GM23338 (cell line): ENCODE results near the gene RAC3. TPM values are rescaled to one million over a fixed set of nuclear protein-coding genes. Genes with fewer than 3 reads are reported as not detected.

Experiments used
- ATAC-seq: fragments of 200-7000 bp; cut with Tn5 transposase; 3 replicates; pipeline ENCODE4 v1.9.1; 2020
- DNase-seq: peaks from one replicate; pipeline ENCODE4 v3.0.0-alpha.2; 2015; ENCODE audit warnings: low spot score
- H2AFZ ChIP-seq: fragments of 200-600 bp; sonication (generic); 2 replicates; pipeline ENCODE4 v1.8.0; 2016; ENCODE audit warnings: antibody characterized with exemption, mild to moderate bottlenecking, moderate library complexity
- H3F3A ChIP-seq: fragments of 200-600 bp; sonication (generic); replicated peaks from 2 replicates; pipeline ENCODE4 v1.8.0; 2017; ENCODE audit warnings: antibody characterized with exemption, mixed run types, low read depth
- H3K27ac ChIP-seq: fragments of 200-600 bp; sonication (generic); 2 replicates; pipeline ENCODE4 v1.6.1; 2016; ENCODE audit warnings: low read depth
- H3K27me3 ChIP-seq: fragments of 200-600 bp; sonication (generic); 2 replicates; pipeline ENCODE4 v1.8.0; 2016; ENCODE audit warnings: mild to moderate bottlenecking, mixed run types, moderate library complexity; ENCODE audit not compliant: insufficient read depth
- H3K36me3 ChIP-seq: fragments of 200-600 bp; sonication (generic); 2 replicates; pipeline ENCODE4 v1.8.0; 2016; ENCODE audit warnings: mild to moderate bottlenecking; ENCODE audit not compliant: insufficient read depth
- H3K4me1 ChIP-seq: fragments of 200-600 bp; sonication (generic); 2 replicates; pipeline ENCODE4 v1.8.0; 2016; ENCODE audit warnings: mild to moderate bottlenecking, moderate library complexity; ENCODE audit not compliant: insufficient read depth
- H3K4me2 ChIP-seq: fragments of 200-600 bp; sonication (generic); 2 replicates; pipeline ENCODE4 v1.7.1; 2017; ENCODE audit warnings: mixed run types
- H3K4me3 ChIP-seq: fragments of 200-600 bp; sonication (generic); 2 replicates; pipeline ENCODE4 v1.6.1; 2016; ENCODE audit warnings: mixed run types
- H3K79me2 ChIP-seq: fragments of 200-600 bp; sonication (generic); replicated peaks from 2 replicates; pipeline ENCODE4 v1.8.0; 2017; ENCODE audit warnings: mild to moderate bottlenecking; ENCODE audit not compliant: insufficient read depth
- H3K9me2 ChIP-seq: fragments of 200-600 bp; sonication (generic); 2 replicates; pipeline ENCODE4 v1.8.0; 2017; ENCODE audit not compliant: insufficient read depth
- H4K20me1 ChIP-seq: fragments of 200-600 bp; sonication (generic); replicated peaks from 2 replicates; pipeline ENCODE4 v1.8.0; 2017; ENCODE audit warnings: mild to moderate bottlenecking; ENCODE audit not compliant: insufficient read depth
- H3K27ac Mint-ChIP-seq: 2 replicates; pipeline ENCODE4 v1.8.0; 2020; ENCODE audit warnings: inconsistent platforms, mild to moderate bottlenecking, moderate library complexity, mixed read lengths
- H3K27me3 Mint-ChIP-seq: 3 replicates; pipeline ENCODE4 v1.8.0; 2022; ENCODE audit warnings: low read depth, mild to moderate bottlenecking, moderate library complexity, mixed read lengths, inconsistent platforms; ENCODE audit not compliant: insufficient read depth, poor library complexity
- H3K36me3 Mint-ChIP-seq: 3 replicates; pipeline ENCODE4 v1.8.0; 2021; ENCODE audit warnings: low read depth, mild to moderate bottlenecking, inconsistent platforms, moderate library complexity, mixed read lengths
- H3K4me1 Mint-ChIP-seq: 3 replicates; pipeline ENCODE4 v1.8.0; 2020; ENCODE audit warnings: mild to moderate bottlenecking, inconsistent platforms, mixed read lengths
- H3K4me3 Mint-ChIP-seq: 3 replicates; pipeline ENCODE4 v1.8.0; 2021; ENCODE audit warnings: moderate library complexity, mild to moderate bottlenecking, inconsistent platforms, mixed read lengths
- H3K9me3 Mint-ChIP-seq: 3 replicates; pipeline ENCODE4 v1.8.0; 2020; ENCODE audit warnings: moderate library complexity, mild to moderate bottlenecking, inconsistent platforms, mixed read lengths
- CREB1 ChIP-seq: fragments of 250-450 bp; sonication (Bioruptor Pico); IDR thresholded peaks from 2 replicates; pipeline ENCODE4 v1.5.0; 2020; ENCODE audit warnings: low read depth, mild to moderate bottlenecking, moderate library complexity
- EZH2 ChIP-seq: fragments of 200-600 bp; sonication (generic); IDR thresholded peaks from one replicate; pipeline ENCODE4 v1.8.0; 2017; ENCODE audit warnings: antibody characterized with exemption, mild to moderate bottlenecking, low read depth; ENCODE audit not compliant: unreplicated experiment
- EZH2phosphoT487 ChIP-seq: fragments of 200-600 bp; sonication (generic); IDR thresholded peaks from one replicate; pipeline ENCODE4 v1.8.1; 2018; ENCODE audit warnings: antibody characterized with exemption; ENCODE audit not compliant: unreplicated experiment
- ZNF462 ChIP-seq: fragments of 250-450 bp; sonication (Bioruptor Pico); IDR thresholded peaks from 2 replicates; pipeline ENCODE4 v1.5.0; 2020; ENCODE audit warnings: mild to moderate bottlenecking, moderate library complexity
- polyA plus RNA-seq: library from polyadenylated mRNA; unstranded; fragments of >200 nt; fragmentation: Nextera tagmentation; extraction: Ambion mirVana; gene quantifications from 2 replicates; pipeline ENCODE4 v1.2.1, GENCODE V29; 2016
- total RNA-seq: library from RNA; depleted of rRNA; stranded (reverse); fragments of >200 nt; shearing (Covaris generic); gene quantifications from 2 replicates; pipeline ENCODE4 v1.2.3, GENCODE V29; 2014
- TF ChIP-seq, protein P1 (sequence below): IDR thresholded peaks from one replicate; pipeline ENCODE4 v1.6.1; 2018; ENCODE audit warnings: antibody characterized with exemption; ENCODE audit not compliant: unreplicated experiment

RAC3 gene
- total and polyA plus RNA-seq, 2 experiments from 2014 or later: 31.5 to 293 TPM

DNA sequence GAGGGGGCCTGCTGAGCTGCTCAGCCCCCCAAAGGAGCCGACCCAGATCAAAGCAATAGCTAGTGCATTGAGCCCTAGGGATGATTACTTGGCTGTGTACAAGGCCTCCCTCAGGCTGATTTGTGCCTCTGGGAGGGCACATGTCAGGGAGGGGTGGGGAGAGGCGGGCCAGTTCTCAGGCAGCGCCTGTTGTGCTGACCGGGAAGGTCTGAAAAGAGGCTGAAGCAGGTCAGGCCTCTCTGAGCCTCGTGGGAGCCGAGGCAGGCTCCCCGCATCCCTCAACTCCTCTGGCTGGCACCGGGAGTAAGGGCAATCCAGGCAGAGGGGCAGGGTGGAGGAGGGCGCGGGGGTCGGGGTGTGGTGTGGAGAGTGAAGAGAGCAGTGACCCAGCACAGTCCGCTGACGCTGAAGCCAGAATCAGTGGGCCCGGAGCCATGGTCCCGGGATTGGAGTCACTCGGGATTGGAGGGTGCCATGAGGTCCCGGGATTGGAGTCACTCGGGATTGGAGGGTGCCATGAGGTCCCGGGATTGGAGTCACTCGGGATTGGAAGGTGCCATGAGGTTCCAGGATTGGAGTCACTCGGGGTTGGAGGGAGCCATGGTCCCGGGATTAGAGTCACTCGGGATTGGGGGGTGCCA, 3.0 kb downstream of the RAC3 start (continued):
- TF ChIP-seq ZNF462 (CRISPR knock-in tag) (no peak), CREB1 (CRISPR knock-in tag) (peak; percentile 17; the same call in 1 of the 2 replicates)
- TF ChIP-seq, protein P1, sequence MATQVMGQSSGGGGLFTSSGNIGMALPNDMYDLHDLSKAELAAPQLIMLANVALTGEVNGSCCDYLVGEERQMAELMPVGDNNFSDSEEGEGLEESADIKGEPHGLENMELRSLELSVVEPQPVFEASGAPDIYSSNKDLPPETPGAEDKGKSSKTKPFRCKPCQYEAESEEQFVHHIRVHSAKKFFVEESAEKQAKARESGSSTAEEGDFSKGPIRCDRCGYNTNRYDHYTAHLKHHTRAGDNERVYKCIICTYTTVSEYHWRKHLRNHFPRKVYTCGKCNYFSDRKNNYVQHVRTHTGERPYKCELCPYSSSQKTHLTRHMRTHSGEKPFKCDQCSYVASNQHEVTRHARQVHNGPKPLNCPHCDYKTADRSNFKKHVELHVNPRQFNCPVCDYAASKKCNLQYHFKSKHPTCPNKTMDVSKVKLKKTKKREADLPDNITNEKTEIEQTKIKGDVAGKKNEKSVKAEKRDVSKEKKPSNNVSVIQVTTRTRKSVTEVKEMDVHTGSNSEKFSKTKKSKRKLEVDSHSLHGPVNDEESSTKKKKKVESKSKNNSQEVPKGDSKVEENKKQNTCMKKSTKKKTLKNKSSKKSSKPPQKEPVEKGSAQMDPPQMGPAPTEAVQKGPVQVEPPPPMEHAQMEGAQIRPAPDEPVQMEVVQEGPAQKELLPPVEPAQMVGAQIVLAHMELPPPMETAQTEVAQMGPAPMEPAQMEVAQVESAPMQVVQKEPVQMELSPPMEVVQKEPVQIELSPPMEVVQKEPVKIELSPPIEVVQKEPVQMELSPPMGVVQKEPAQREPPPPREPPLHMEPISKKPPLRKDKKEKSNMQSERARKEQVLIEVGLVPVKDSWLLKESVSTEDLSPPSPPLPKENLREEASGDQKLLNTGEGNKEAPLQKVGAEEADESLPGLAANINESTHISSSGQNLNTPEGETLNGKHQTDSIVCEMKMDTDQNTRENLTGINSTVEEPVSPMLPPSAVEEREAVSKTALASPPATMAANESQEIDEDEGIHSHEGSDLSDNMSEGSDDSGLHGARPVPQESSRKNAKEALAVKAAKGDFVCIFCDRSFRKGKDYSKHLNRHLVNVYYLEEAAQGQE: no peak

DNA sequence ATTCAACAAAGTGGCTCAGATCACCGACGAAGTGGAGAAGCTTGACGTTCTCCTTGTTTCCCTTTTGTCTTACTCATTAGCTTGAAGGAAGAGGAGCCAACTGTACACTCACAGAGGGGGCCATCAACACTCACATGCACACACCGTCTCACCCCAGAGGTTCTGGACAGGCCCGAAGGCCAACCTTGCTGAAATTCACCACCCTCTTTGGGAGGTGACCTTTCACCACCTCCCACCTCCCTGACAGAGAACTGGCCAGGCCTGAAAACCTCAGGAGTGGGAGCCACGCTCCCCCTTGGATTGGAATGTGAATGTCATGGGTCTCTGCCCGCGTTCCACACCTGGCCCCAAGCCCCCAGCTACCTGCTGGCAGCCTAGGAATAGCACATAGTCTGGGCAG, 4.0 kb downstream of the RAC3 start:
- peak; percentile 21 for TF ChIP-seq EZH2
- TF ChIP-seq EZH2phosphoT487: no peak
- Histone ChIP-seq H3K27ac (no peak overlapping the region), H3K79me2 (peaks cover 8% of the 10 kb centered on the region; the same call in 1 of the 2 replicates), H3F3A (peaks cover 11% of the 10 kb centered on the region), H2AFZ (no peak overlapping the region), H3K4me3 (no peak overlapping the region), H4K20me1 (no peaks in the 10 kb centered on the region; the same call in 1 of the 2 replicates), H3K4me1 (peaks cover 9% of the 10 kb centered on the region; the same call in 1 of the 2 replicates), H3K27me3 (no peaks in the 10 kb centered on the region), H3K4me2 (no peak overlapping the region), H3K9me2 (no peaks in the 10 kb centered on the region), H3K36me3 (no peaks in the 10 kb centered on the region)
- Mint-ChIP-seq H3K27me3 (peaks cover 12% of the 10 kb centered on the region), H3K4me3 (peak overlapping the region; percentile 40; the same call in 1 of the 3 replicates), H3K36me3 (peaks cover 3% of the 10 kb centered on the region; the same call in 2 of the 3 replicates), H3K9me3 (no peaks in the 10 kb centered on the region), H3K4me1 (peaks cover 21% of the 10 kb centered on the region), H3K27ac (no peak overlapping the region)
- DNase-seq (no peak), ATAC-seq (no peak)
